ENCODE results near the gene MGLL. TPM values are rescaled to one million over a fixed set of nuclear protein-coding genes. Genes with fewer than 3 reads are reported as not detected.
"Not testable (repeated sequence)": the region's sequence is repeated elsewhere in the genome, so short reads cannot be mapped to it uniquely, and the experiment has no call there.

Gene MGLL
- polyA plus RNA-seq, 10 donors, result 20.3 to 29.7 (median 21.9) TPM

DNA sequence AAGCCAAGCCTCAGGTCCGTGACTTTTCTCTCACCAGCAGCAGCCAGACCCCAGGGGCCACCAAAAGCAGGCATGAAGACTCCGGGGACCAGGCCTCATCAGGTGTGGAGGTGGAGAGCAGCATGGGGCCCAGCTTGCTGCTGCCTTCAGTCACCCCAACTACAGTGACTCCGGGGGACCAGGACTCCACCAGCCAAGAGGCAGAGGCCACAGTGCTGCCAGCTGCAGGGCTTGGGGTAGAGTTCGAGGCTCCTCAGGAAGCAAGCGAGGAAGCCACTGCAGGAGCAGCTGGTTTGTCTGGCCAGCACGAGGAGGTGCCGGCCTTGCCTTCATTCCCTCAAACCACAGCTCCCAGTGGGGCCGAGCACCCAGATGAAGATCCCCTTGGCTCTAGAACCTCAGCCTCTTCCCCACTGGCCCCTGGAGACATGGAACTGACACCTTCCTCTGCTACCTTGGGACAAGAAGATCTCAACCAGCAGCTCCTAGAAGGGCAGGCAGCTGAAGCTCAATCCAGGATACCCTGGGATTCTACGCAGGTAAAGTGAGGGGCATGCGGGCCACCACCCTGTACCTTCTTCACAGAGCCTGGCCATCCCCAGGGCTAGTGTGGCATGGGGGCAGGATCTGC lies 161.6 kb downstream of the MGLL start:
- no peak for DNase-seq

DNA sequence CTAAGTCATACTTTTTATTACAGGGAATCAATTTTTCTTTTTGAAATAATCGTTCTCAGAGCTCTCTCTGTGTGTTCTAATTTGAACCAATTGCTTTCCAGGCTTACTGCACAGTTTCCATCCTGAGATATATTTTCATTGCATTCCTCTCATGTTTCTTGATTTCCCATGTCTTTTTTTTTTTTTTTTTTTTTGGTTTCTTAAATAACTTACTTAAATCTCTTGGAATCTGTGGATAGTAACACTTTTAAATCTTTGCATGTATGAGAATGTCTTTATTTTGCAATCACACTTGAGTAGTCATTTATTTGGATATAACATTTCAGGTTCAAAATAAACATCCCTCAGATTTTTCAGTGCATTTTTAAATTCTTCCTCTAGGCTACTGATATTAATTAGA lies 164.1 kb downstream of the MGLL start:
- no peak for DNase-seq

DNA sequence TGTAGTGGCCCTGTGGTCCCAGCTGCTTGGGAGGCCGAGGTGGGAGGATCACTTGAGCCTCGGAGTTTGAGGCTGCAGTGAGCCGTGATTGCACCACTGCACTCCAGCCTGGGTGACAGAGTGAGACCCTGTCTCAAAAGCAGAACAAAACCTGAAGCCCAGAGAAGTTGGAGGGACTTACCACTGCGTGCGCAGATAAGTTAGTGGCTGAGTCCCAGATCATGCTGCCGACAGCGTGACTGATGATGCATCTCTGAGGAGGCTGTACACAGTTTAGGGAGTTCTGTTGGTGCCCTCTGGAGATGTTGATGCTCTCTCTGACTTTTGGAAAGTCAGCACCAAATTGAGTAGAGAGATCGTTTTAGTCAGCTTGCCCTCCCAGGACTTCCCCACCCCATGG lies 165.4 kb downstream of the MGLL start:
- no peak for DNase-seq

DNA sequence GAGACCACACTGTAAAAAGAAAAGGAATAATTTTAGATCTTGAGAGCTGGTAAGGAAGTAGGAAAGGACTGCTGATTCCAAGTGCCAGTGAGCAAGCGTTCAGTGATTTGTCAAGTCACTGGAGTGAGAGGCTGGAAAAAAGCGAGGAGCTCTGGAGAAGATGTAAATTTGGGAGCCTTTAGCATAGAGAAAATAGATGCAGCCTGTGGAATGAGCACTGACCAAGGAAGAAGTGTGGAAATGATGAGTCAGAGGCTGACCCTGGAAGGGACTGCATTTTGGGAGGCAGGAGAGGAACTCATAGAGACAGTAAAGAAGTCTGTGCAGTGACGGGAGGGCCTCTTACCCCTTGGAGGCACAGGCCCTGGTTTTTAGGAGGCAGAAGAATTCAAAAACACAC lies 166.7 kb downstream of the MGLL start:
- peak; percentile 23 to 52 (median 28) for DNase-seq

DNA sequence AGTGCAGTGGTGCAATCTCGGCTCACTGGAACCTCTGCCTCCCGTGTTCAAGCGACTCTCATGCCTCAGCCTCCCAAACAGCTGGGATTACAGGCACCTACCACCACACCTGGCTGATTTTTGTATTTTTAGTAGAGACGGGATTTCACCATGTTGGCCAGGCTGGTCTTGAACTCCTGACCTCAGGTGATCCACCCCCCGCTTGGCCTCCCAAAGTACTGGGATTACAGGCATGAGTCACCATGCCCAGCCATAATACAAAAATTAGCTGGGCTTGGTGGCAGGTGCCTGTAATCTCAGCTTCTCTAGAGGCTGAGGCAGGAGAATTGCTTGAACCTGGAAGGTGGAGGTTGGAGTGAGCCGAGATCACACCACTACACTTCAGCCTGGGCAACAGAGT lies 167.3 kb downstream of the MGLL start:
- not testable (repeated sequence) for DNase-seq

DNA sequence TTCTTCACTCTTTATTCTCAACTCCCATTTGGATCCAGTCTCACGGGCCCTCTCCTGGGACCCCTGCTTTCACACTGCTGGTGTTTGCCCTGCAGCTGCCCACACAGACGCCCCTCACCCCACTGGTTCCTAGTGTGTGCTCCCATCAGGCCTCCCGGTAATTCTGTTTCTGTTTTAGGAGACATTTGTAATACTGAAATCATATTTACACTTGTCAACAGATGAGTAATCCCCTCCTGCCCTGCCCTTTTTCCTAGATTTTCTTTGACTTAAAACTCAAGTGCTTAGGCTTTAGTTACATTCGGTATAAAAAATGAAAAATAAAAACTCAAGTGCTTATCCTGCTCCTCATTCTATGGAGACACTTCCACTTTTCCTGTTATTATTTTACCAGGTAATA lies 167.9 kb downstream of the MGLL start:
- no peak for DNase-seq

DNA sequence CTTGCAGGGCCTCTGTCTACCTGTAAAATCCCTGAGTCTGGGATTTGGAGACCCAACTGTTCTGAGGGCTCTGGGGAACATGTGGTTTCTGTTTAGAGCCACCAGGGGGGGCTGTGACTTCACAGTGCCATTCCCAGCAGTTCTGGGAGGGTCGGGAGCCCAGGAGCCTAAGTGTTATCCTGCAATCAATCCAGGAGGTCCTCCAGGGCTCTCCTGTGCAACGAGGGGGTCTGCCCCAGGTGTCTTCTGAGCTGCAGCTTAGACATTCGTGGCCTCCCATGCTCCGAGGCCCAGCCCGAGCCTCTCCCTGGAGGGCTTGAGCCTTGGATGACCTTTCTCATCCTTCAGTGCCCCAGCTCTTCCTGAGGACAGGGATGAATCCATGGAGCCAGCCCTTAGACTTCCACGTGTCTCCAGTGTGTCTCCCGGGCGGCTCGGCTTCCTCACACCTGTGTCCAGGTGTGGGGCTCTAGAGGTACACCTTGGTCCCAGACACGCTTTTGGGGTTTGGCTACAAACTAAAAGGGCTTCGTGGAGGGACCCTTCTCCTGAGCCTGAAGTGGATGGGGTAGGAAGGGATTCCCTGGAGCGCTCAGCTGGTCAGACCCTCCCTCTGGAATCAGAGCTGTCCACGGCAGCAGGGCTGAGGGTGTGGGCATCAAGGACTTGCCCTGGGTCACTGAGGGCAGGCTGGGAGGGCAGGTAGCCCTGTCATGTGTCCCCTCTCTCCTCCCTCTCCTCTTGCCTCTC lies 169.9 kb downstream of the MGLL start:
- peak; percentile 47 to 77 (median 70) for DNase-seq

DNA sequence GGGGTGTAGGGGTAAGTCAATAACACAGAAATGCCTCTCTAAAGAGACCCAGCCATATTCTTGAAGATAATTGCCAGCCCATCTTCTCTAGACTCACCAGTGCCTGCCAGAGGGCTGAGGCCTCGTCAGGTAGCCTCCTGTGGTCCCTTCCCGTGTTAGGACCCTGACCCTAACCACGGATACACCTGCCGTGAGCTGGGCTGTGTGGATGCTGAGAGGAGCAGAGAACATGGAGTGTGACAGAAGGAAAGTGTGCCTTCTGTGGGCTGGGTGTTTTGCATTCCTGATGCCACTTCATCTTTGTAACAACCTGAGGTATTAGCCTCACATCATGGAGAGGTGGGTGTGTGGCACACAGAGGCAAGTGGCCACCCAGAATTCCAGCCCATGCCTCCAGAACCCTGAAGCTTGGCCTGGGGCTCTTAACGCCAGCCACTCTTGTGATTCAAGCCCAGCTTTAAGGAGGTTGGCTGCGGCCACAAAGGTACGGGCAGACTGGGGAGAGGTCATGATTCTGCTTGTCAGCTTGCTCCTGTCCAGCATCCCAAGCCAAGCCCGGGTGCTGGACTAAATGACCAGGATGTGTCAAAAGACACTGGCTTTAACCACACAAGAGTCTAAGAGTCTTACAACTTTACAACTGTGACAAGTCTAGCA lies 170.7 kb downstream of the MGLL start:
- no peak for DNase-seq

DNA sequence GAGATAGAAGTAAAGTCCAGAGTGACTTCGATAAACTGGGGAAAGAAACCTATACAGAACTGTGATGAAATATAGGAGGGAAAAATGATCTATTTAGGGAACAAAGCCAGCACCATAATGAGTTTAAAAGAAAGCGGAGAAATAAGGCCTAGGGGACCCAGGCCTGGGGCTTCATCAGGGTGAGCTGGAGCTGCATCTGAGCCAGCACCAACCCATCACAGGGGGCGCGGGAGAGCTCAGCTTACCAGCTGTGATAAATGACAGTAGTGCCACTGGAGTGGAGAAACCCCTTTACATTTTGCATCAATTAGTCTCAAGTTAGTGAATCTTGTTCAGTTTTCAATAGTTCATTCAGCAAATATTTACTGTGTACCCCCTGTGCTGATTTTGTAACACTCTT lies 172.1 kb downstream of the MGLL start:
- no peak for DNase-seq

DNA sequence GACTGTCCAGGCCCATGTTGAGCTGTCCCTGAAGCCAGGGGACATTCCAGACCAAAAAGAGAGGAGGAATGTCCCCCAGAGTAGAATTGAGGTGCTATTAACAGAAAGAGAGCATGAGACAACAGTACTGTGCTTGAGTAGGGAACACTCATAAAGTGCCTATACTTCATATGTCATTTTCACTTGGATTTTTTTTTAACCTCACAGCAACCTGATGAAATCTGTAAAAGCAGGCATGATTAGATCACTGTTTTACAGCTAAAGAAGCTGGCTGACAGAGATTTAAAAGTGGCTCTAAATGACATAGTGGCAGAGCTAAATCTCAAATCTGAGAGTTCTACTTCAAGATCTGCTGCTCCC lies 174.5 kb downstream of the MGLL start:
- no peak for DNase-seq

DNA sequence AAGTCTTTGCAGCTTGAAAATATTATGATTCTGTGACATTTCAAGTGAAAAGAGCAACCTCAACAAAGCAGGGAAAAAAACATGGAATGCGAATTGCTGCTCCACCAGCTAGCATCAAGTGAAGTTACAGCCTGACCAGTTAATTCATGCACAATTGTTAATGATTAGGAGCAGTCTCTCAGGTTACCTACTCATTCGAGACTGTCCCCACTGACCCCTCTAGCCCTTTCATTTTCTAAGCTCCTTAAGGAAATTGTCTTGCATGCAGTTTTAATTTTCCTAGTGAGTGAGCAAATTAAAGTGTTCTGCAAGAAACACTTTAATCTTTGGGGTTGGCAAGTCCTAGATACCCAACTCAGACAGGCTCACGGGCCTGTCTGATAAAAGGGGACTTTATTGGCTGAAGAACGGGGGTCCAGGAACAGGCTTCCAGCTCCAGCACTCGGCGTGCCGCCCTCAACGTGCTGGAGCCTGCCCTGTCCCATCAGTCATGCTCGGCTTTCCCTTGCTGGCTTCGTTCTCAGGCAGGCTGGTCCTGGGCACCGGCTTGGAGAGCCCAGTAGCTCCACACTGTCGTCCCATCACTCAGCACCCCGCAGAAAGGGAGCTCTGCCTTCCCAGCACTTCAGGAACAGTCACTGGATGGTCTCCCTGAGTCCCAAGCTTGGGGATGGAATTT lies 175.0 kb downstream of the MGLL start:
- DNase-seq, result no peak

DNA sequence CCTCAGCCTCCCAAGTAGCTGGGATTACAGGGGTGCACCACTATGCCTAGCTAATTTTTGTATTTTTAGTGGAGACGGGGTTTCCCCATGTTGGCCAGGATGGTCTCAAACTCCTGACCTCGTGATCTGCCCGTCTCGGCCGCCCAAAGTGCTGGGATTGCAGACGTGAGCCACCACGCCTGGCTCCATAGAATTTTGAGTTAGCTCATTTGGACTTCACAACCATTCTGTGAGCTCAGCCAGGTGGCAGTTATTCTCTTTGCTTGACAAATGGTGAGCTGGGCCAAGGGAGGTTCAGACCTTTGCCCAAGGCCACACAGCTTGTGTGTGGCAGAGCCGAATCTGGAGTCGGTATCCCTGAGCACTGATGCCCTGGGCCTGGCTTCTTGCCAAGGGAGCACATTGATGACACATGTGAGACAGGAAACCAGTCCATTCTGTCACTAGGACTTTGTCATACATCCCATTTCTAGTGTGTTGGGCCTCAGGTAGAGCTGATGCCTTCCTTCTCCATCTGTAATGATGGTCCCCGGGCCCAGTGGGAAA lies 175.7 kb downstream of the MGLL start:
- DNase-seq, result no peak

DNA sequence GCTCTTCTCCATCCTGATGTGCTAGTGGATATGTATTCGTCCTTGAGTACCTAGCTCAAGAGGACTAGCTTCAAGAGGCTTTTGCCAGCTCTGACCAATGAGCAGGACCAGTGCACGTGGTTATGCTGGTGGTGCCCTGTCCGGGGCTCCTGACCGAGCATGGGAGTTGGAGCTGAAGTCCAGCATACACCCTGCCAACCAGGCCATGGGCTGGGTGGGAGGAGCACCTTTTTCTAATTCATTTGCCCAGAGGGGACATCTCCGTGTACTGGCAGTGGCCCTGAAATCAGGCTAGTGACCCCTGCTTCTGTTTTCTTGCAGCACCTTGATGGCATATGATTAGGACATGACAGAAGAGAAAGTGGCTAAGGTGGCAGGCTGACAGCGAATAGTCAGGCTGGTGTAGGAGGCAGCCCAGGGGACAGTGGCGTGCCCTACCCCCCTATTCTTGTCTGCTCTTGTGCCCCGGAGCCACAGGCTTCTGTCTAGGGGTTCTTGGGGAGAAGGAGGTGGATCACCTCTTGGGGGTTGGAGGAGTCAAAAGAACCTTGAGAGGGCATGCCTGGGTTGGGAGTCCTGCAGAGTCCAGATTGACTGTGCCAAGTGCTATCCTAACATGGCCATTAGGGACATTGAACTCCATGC lies 176.8 kb downstream of the MGLL start:
- DNase-seq, result no peak

DNA sequence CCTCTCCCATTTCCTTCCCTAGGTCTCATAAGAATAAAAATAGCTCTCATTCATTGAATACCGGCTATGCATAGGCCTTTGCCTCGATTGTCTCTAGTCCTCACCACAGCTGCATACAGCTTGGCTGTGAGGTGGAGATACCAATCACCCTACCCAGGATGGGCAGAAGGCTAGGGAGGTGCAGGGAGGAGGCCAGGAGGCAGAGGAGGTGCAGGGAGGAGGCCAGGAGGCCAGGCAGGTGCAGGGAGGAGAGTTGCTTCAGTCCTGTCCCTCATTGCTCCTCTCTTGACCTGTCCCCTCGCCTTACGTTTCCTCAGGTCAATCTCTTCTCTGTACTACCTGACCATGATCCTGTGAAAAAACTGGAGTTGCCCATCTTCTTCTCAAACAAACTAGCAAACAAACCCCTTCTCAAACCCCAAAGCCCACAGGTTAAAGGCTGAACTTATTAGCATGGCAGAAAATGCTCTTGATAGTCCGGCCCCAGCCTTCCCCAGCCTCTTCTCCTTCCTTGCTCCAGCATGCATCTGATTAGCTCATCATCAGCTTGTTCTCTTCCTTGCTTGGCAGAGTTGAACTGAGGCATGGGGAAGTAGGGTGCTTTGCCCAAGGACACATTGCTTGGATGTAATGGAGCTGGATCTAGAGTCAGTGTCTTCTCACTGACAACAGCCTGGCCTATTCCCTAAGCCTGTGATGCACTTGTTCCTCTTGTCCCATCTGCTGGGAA lies 177.5 kb downstream of the MGLL start:
- no peak for DNase-seq

DNA sequence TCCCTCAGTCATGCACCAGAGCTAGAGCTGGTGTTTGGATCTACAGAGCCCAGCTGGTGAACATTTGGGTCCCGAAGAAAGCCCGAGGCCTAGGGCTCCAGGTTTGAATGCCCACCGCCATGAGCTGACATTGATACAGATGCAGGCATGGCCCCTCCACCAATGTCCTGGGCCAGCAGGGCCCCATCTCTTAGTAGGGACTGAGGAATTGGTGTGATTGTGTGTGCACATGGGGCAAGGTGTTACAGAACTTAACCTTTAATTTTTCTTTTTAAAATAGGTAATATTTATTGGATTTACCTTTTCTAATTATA lies 182.3 kb downstream of the MGLL start:
- DNase-seq, result no peak

DNA sequence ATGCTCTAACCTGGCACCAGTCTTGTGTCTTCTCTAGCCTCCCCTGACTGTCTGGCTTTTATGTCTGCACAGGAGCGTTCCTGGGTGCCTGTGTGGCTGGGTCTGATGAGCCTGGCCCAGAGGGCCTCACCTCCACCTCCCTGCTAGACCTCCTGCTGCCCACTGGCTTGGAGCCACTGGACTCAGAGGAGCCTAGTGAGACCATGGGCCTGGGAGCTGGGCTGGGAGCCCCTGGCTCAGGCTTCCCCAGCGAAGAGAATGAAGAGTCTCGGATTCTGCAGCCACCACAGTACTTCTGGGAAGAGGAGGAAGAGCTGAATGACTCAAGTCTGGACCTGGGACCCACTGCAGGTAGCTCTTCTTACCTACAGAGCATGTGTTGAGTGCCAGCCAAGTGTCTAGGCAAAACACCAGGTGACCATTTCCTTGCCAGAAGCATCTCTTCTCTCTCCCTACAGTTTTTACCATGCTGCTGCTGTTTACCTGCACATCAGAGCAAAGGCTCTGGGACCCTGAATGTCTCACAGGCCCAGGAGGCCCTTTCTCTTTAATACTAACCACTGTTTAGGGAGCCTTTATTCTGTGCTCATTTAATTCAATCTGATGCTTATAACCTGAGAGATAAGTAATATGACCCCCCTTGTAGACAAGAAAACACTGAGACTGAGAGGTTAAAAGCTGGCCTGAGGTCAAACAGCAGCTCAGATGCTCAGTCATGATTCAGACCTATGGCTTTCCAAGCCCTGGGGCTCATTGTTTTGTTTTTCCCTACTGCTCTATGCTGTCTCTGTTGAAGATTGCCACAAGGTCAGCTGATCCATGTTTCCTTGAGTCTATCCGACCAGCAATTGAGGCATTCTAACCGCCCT lies 182.9 kb downstream of the MGLL start:
- DNase-seq, result no peak

Measured in muscle of back (tissue), 11 donors.